IPS-NIHi7 (cell line): Measurements from ENCODE around the gene TMEM94.
A peak's percentile ranks its signal among the peaks of the same experiment; 100 is the strongest.
"Not testable (repeated sequence)": the region's sequence is repeated elsewhere in the genome, so short reads cannot be mapped to it uniquely, and the experiment has no call there.

ENCODE experiments used
- DNase-seq: peaks from one replicate; pipeline ENCODE4 v3.0.0; 2012; ENCODE audit warnings: mixed read lengths; ENCODE audit errors: extremely low spot score

The TMEM94 gene

DNA sequence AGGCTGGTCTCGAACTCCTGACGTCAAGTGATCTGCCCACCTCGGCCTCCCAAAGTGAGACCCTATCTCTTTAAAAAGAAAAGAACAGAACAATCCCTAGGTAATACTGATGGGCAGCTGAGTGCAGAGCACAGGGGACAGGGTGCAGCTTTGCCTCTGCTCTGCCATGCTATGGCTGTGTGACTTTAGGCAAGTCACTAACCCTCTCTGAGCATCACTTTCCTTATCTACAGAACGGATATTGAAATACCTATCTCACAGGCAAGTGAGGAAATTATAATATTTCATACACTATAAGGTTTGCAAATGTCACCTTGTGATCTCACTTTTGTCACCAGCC lies 54.8 kb downstream of the TMEM94 start:
- no peak for DNase-seq

DNA sequence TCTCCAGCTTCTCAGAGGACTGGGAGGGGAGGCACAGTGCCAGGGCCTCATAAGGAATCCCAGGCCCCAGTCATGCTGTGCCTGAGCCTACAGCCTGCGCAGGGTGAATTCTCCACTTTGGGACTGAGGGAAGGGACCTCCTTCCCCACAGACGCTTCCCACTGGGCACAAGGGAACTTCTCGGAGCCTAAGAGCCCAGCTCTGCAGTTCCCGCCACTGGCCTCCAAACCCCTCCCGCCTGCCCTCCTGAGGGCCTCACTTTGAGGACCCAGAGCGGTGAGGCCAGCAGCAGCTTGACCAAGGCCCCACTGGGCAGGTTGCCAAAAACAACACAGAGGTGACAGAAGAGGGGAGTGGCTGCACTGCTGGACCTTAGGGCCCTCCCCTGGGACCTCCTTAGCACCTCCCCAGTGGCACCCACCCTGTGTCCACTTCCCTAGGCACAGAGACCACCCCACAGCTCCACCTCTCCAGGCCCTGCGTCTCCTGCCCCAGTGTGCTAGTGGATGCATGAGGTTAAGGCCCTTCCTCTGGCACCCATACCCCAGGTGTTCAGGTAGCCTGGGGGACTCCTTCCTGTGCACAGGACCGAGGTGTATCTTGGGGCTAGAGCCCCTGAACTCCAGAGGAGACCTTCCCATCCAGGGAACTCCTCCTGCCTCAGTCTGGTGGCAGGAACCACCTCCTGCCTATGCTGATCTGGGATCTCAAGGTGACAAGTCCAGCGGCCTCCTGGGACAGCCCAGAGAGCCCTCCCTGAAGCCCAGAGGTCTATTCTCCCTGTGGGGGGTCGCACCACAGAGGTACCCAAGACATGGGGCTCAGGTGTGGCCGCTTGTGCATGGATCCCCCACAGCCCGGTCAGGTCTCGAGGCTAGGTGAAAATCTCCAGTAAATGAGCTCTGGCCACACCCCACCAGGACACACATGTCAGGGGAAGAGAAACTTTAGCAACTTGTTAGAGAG lies 55.5 kb downstream of the TMEM94 start:
- DNase-seq: no peak

- DNase-seq: no peak
Measured at GRCh38 chr17:75512926-75513640, 56.6 kb downstream of the TMEM94 start.

- DNase-seq: no peak
Measured at GRCh38 chr17:75513641-75514000, 57.2 kb downstream of the TMEM94 start.

DNA sequence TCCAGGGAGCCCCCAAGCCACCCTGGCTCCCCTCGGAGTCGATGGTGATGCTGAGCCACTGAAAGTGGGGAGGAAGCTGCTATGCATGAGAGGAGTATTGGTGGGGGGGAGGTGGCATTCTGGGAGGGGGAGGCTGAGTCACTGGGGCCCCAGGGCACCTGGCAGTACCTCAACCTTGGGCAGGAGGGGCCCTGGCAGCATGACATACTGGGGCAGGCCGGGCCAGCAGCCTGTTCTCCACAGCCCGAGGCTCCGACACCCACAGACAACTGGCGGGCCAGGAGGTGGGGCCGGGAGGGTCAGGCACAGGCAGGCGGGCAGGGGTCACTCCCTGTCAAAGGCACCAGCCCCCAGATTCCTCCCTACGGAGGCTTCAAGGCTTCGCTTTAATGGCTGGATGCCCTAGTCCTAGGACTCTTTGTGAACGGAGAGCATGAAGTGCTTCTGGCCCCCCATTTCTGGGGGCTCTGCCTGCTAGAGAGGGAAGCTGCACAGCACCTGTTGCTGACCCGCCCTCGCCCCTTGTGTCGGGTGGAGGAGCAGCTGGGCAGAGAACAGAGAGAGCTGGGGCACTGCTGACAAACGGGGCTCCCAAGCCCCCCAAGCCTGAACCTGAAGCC lies 58.0 kb downstream of the TMEM94 start:
- no peak for DNase-seq

DNA sequence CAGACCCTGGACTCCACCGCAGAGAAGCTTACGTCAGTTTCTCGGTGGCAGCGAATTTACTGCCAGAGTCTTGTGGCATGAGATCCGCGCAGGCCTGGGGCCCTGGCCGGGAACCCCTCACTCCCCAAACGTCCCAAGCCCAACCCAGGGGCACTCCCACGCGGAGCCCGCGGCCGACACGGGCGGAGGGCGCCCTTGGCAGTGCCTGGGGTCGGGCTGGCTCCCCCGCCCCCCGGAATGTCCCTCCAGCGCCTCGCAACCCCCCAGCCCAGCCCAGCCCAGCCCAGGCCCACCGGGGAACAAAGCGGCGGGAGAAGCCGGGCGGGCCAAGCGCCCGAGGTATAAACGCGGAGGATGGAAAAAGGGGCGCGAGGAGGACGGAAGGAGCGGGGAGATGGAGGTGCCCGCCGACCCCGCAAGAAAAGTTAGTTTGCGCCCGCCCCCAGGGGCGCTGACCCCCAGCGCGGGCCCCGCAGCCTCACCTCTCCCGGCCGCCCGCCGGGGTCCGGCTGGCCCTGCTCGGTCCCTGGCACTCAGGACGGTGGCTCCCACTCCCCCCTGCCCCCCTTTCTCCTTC lies 58.6 kb downstream of the TMEM94 start:
- DNase-seq: no peak

- peak; percentile 100 for DNase-seq
Measured at GRCh38 chr17:75515496-75516254, 59.2 kb downstream of the TMEM94 start, which contains the start of gene CASKIN2. CASKIN2 (minus strand) TSS chr17:75515537; CDS start chr17:75513804, 1,733 bp downstream.

DNA sequence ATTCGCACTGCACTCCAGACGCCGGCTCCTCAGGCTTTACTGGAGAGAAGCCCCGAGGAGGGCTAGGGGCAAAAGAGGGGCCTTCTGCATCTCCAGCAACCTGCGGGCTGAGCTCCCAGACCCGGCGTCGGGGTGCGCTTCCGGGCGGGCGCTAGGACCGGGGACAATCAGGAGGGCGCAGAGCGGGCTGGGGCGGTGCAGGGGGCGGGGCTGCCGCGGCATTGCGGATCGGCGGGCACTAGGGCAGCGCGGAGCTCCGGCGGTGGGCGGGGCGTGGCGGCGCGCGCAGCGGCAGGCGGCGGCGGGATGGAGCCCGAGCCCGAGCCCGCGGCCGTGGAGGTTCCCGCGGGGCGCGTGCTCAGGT lies 59.8 kb downstream of the TMEM94 start, which contains the start of gene TSEN54:
TSS of gene TSEN54 (plus strand) at position 274 of the 364 bp plus-strand sequence. CDS start at position 307, 33 bp downstream.
- DNase-seq: peak; percentile 95

GRCh38 chr17:75516619-75517296 lies 60.3 kb downstream of the TMEM94 start:
- DNase-seq: no peak

DNA sequence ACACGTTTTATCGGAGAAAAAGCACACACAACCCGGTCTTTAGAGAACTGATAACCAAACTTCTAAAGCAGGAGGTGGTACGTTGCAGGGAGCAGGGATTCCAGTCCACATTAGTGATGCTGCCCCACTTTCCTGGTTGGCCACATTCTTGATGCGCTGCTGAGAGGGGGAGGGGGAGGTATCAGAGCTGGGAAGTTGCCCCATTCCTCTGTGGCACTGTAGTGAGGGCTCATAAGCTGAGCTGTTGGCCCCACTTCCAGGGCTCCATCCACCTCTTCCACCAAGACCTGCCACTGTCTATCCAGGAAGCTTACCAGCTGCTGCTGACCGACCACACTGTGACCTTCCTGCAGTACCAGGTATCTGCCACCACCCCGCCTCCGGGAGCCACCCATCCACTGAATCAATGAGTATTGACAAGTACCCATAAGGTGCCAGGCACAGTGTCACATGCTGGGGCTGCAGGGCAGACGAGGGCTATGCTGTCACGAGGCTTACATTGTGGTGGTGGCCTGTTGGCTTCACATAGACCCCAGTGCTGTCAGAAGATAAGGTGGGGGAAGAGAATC lies 60.9 kb downstream of the TMEM94 start:
- DNase-seq: no peak

GRCh38 chr17:75518201-75518600 lies 61.8 kb downstream of the TMEM94 start:
- DNase-seq: no peak

DNA sequence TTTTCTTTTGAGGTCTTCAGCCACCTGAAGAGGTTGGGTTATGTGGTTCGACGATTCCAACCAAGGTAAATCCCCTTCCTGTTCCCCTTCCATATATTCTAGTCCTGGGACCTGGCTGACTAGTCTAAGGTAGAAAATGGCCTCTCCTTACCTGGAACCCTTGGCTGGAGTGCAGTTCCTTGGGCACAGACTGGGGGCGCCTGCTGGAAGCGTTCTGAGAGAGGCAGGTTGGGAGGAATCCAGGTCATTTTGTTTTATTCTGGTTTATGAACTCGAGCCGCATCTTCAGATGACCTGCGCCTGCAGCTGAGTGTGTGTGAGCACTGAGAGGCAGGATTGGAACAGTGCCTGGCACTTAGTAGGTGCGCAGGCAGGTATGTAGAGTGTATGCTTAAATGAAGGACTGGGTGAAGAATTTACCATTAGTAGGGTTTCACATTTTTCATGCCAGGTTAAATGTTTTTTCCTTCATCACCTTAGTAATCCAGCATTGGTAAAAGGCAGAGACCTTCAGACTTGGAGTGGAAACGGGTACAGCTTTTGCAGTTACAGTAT lies 62.6 kb downstream of the TMEM94 start:
- no peak for DNase-seq

DNA sequence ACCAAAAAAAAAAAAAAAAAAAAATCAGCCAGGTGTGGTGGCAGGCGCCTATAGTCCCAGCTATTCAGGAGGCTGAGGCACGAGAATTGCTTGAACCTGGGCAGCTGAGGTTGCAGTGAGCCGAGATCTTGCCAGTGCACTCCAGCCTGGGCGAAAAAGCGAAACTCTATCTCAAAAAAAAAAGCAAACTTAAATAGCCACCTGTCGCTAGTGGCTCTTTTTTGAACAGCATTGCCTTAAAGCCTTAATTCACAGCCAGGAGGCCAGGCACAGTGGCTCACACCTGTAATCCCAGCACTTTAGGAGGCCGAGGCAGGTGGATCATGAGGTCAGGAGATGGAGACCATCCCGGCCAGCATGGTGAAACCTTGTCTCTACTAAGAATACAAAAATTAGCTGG lies 64.0 kb downstream of the TMEM94 start:
- not testable (repeated sequence) for DNase-seq

GRCh38 chr17:75521290-75521689 lies 64.9 kb downstream of the TMEM94 start:
- no peak for DNase-seq

DNA sequence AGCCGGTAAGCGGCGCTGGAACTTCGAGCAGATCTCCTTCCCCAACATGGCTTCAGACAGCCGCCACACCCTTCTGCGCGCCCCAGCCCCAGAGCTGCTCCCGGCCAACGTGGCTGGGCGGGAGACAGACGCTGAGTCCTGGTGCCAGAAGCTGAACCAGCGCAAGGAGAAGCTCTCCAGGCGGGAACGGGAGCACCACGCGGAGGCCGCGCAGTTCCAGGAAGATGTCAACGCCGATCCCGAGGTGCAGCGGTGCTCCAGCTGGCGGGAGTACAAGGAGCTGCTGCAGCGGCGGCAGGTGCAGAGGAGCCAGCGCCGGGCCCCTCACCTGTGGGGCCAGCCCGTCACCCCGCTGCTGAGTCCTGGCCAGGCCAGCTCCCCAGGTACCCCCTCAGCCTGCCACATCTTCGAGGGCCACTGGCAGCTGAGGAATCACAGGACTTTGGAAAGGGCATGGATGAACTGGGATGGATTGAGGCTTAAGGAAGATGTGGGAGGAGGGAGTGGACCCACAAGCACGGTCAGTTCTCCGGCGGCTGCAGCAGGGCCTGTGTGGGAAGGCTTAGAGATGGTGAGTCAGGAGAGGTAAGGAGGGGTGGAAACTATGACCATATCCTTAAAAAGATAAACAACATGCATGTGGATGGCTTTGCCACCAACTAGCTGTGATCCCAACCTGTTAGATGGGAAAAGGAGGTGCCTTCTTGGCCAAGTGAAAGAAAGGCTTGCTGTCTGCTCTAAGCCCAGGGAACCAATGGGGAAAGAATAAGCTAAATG lies 65.7 kb downstream of the TMEM94 start:
- no peak for DNase-seq

DNA sequence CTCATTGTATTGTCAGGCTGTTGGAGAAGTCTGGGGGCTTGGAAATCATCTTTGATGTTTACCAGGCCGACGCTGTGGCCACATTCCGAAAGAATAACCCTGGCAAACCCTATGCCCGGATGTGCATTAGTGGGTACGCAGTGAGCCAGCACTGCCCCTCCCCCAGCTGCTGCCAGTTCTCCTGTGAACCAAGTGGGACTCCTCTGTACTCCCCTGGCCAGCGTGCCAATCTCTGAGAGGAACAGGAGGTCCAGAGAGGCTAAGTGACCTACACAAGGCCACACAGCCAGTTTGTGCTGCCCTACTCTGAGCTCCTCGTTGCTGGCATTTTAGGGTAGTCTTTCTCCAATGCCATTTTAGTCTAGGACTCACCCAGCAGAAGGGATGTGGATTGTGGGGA lies 67.2 kb downstream of the TMEM94 start:
- DNase-seq: no peak

- DNase-seq: no peak
Measured at GRCh38 chr17:75524269-75524969, 68.0 kb downstream of the TMEM94 start.

DNA sequence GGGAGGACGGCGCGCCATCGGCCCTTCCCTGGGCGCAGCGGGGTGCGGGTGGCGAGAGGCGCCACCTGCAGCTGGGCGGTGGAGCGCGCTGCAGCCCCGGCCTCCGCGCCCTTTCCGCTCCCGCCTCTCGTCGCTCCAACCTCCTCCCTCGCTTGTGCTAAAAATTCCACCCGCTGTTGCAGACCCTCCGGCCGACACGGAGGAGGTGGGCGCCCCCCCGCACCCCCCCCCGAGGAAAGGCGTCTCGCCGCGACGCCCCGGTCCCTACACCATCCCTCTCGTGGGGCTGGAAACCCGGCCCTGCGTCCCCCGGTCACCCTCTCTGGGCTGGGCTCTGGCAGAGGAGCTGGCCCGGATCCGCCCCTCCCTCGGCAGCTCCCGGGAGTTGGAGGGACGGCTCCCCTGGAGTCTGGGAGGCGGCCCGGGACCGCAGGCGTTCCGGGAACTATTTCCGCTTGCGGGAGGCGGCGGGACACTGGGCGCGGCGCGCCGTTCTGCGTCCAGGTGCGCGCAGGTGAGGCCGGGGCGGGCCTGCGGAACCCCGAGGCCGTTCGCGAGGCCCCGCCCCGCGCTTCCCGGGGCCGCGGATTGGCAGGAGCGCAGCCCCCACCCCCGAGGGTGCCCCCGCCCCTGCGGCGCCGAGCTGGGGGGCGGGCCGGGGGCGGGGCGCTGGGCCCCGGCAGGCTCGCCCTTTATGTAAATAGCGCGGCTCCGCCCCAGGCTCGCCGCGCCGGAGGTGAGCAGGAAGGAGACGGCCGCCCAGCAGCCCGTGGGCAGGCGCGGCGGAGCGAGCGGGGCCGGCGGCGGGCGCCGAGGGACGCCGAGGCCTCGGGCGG lies 68.8 kb downstream of the TMEM94 start, which contains the start of gene LLGL2:
TSS of gene LLGL2 (plus strand) at position 728 of the 836 bp plus-strand sequence. CDS start 17,730 bp downstream, outside the sequence.
- DNase-seq: peak; percentile 97
